ENCODE data around the gene AQP2.
A peak's percentile ranks its signal among the peaks of the same experiment; 100 is the strongest.

AQP2 gene

DNA sequence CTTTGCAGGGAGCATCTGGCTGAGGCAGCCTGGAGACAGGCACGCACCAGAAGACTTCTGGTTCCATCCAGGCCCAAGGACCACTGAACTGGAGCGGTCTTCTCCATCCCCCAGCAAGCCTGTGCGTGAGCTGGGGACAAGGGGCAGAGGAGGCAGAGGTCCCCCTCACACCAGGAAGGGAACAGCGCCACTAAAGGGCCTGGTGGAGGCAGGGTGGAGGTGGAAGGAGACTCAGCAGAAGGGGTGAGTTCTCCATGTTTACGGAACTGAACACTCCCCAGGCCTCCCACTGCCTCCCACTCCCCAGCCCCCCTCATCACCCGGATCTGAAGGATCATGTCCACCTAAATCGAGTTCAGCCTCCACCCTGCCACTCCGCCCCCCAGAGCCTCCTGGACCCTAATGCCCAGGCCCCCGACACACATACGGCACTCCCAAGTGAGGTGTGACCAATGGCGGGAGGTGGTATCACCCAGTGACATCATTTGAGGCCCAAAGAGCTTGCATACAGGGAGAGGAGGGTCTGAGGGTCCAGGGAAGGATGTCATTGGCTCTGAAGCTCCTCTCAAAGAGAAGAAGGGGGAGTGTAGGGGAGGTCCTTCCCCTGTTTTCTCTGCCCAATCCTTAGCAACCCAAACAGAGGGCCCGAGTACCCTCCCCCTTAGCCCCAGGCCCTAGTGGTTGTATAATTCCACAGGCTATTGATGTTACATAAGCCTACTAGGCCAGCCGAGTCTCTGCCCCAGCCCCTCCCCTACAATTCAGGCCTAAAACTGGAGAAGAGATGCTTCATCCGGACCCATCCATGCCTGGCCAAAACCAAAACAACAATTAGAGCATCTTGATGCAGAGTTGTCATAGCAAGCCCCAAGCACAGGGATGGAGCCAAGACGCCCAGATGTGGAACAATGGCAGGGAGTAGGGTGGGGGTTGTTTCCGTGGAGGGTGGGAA, 47.9 kb upstream of the AQP2 start:
- no peak; the same call in 2 of the 3 replicates for ATAC-seq
- no peak for TF ChIP-seq RARB (CRISPR knock-in tag; IDR thresholded peaks at IDR 0.05)
- no peak for TF ChIP-seq ESRRG (CRISPR knock-in tag; IDR thresholded peaks at IDR 0.05)
- TF ChIP-seq, protein P1, sequence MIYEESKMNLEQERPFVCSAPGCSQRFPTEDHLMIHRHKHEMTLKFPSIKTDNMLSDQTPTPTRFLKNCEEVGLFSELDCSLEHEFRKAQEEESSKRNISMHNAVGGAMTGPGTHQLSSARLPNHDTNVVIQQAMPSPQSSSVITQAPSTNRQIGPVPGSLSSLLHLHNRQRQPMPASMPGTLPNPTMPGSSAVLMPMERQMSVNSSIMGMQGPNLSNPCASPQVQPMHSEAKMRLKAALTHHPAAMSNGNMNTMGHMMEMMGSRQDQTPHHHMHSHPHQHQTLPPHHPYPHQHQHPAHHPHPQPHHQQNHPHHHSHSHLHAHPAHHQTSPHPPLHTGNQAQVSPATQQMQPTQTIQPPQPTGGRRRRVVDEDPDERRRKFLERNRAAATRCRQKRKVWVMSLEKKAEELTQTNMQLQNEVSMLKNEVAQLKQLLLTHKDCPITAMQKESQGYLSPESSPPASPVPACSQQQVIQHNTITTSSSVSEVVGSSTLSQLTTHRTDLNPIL (CRISPR knock-in tag; IDR thresholded peaks at IDR 0.05; ENCODE audit: low read depth) = no peak
- no peak for TF ChIP-seq TCF4 (CRISPR knock-in tag; IDR thresholded peaks at IDR 0.05; ENCODE audit: borderline replicate concordance)
- TF ChIP-seq ZNF70 (CRISPR knock-in tag; IDR thresholded peaks at IDR 0.05) = no peak
- TF ChIP-seq SNAI2 (CRISPR knock-in tag; IDR thresholded peaks at IDR 0.05) = no peak
- TF ChIP-seq, protein P2, sequence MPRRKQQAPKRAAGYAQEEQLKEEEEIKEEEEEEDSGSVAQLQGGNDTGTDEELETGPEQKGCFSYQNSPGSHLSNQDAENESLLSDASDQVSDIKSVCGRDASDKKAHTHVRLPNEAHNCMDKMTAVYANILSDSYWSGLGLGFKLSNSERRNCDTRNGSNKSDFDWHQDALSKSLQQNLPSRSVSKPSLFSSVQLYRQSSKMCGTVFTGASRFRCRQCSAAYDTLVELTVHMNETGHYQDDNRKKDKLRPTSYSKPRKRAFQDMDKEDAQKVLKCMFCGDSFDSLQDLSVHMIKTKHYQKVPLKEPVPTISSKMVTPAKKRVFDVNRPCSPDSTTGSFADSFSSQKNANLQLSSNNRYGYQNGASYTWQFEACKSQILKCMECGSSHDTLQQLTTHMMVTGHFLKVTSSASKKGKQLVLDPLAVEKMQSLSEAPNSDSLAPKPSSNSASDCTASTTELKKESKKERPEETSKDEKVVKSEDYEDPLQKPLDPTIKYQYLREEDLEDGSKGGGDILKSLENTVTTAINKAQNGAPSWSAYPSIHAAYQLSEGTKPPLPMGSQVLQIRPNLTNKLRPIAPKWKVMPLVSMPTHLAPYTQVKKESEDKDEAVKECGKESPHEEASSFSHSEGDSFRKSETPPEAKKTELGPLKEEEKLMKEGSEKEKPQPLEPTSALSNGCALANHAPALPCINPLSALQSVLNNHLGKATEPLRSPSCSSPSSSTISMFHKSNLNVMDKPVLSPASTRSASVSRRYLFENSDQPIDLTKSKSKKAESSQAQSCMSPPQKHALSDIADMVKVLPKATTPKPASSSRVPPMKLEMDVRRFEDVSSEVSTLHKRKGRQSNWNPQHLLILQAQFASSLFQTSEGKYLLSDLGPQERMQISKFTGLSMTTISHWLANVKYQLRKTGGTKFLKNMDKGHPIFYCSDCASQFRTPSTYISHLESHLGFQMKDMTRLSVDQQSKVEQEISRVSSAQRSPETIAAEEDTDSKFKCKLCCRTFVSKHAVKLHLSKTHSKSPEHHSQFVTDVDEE (CRISPR knock-in tag; IDR thresholded peaks at IDR 0.05) = no peak
- TF ChIP-seq OSR1 (CRISPR knock-in tag; IDR thresholded peaks at IDR 0.05) = no peak
- TF ChIP-seq ZNF8 (CRISPR knock-in tag; IDR thresholded peaks at IDR 0.05) = no peak
- no peak for TF ChIP-seq ZC3H10 (CRISPR knock-in tag; IDR thresholded peaks at IDR 0.05)
- no peak for TF ChIP-seq TOX (CRISPR knock-in tag; IDR thresholded peaks at IDR 0.05; ENCODE audit: borderline replicate concordance)
- TF ChIP-seq, protein P3, sequence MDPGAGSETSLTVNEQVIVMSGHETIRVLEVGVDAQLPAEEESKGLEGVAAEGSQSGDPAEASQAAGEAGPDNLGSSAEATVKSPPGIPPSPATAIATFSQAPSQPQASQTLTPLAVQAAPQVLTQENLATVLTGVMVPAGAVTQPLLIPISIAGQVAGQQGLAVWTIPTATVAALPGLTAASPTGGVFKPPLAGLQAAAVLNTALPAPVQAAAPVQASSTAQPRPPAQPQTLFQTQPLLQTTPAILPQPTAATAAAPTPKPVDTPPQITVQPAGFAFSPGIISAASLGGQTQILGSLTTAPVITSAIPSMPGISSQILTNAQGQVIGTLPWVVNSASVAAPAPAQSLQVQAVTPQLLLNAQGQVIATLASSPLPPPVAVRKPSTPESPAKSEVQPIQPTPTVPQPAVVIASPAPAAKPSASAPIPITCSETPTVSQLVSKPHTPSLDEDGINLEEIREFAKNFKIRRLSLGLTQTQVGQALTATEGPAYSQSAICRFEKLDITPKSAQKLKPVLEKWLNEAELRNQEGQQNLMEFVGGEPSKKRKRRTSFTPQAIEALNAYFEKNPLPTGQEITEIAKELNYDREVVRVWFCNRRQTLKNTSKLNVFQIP (CRISPR knock-in tag; IDR thresholded peaks at IDR 0.05; ENCODE audit: borderline replicate concordance, low read depth) = no peak
- TF ChIP-seq, protein P4, sequence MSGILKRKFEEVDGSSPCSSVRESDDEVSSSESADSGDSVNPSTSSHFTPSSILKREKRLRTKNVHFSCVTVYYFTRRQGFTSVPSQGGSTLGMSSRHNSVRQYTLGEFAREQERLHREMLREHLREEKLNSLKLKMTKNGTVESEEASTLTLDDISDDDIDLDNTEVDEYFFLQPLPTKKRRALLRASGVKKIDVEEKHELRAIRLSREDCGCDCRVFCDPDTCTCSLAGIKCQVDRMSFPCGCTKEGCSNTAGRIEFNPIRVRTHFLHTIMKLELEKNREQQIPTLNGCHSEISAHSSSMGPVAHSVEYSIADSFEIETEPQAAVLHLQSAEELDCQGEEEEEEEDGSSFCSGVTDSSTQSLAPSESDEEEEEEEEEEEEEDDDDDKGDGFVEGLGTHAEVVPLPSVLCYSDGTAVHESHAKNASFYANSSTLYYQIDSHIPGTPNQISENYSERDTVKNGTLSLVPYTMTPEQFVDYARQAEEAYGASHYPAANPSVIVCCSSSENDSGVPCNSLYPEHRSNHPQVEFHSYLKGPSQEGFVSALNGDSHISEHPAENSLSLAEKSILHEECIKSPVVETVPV (CRISPR knock-in tag; IDR thresholded peaks at IDR 0.05) = no peak
- TF ChIP-seq BACH2 (CRISPR knock-in tag; IDR thresholded peaks at IDR 0.05; ENCODE audit: borderline replicate concordance) = no peak
- no peak for TF ChIP-seq ZNF565 (CRISPR knock-in tag; conservative IDR thresholded peaks at IDR 0.05; ENCODE audit: low read depth)

DNA sequence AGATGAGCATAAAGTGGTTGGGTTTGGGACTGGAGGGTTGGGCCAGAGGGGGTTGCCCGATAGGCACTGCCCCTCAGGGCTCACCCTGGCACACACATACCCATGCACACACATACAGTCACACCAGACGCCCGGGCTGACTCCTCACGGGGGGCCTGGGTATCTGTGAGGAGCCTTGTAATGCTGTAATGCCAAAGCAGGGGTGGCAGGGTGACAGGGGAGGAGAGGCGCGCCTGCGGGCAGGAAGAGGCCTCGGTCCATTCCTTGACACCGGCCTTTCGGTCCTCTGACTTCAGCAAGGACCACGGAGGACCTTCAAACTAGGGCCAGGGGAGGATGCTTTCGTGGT, 47.2 kb upstream of the AQP2 start:
- TF ChIP-seq ZFP3 (CRISPR knock-in tag; IDR thresholded peaks at IDR 0.05) = no peak
- no peak for TF ChIP-seq ZNF70 (CRISPR knock-in tag; IDR thresholded peaks at IDR 0.05)
- no peak for TF ChIP-seq SNAI2 (CRISPR knock-in tag; IDR thresholded peaks at IDR 0.05)
- TF ChIP-seq RARB (CRISPR knock-in tag; IDR thresholded peaks at IDR 0.05) = no peak
- no peak for TF ChIP-seq ZFP30 (CRISPR knock-in tag; IDR thresholded peaks at IDR 0.05)
- no peak for TF ChIP-seq ZNF8 (CRISPR knock-in tag; IDR thresholded peaks at IDR 0.05)
- TF ChIP-seq, protein P1 (CRISPR knock-in tag; IDR thresholded peaks at IDR 0.05; ENCODE audit: low read depth) = no peak
- TF ChIP-seq, protein P2 (CRISPR knock-in tag; IDR thresholded peaks at IDR 0.05) = no peak
- TF ChIP-seq ARNTL (CRISPR knock-in tag; IDR thresholded peaks at IDR 0.05; ENCODE audit: borderline replicate concordance, low read depth) = no peak
- TF ChIP-seq PPARA (CRISPR knock-in tag; IDR thresholded peaks at IDR 0.05; ENCODE audit: borderline replicate concordance) = no peak
- TF ChIP-seq, protein P3 (CRISPR knock-in tag; IDR thresholded peaks at IDR 0.05; ENCODE audit: borderline replicate concordance, low read depth) = no peak
- no peak for TF ChIP-seq TCF4 (CRISPR knock-in tag; IDR thresholded peaks at IDR 0.05; ENCODE audit: borderline replicate concordance)
- no peak for TF ChIP-seq ESRRG (CRISPR knock-in tag; IDR thresholded peaks at IDR 0.05)
- TF ChIP-seq, protein P5, sequence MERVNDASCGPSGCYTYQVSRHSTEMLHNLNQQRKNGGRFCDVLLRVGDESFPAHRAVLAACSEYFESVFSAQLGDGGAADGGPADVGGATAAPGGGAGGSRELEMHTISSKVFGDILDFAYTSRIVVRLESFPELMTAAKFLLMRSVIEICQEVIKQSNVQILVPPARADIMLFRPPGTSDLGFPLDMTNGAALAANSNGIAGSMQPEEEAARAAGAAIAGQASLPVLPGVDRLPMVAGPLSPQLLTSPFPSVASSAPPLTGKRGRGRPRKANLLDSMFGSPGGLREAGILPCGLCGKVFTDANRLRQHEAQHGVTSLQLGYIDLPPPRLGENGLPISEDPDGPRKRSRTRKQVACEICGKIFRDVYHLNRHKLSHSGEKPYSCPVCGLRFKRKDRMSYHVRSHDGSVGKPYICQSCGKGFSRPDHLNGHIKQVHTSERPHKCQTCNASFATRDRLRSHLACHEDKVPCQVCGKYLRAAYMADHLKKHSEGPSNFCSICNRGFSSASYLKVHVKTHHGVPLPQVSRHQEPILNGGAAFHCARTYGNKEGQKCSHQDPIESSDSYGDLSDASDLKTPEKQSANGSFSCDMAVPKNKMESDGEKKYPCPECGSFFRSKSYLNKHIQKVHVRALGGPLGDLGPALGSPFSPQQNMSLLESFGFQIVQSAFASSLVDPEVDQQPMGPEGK (CRISPR knock-in tag; IDR thresholded peaks at IDR 0.05; ENCODE audit: borderline replicate concordance) = no peak
- no peak for TF ChIP-seq ZNF565 (CRISPR knock-in tag; conservative IDR thresholded peaks at IDR 0.05; ENCODE audit: low read depth)
- no peak for TF ChIP-seq ISL1 (CRISPR knock-in tag; IDR thresholded peaks at IDR 0.05)
- no peak for TF ChIP-seq TOX (CRISPR knock-in tag; IDR thresholded peaks at IDR 0.05; ENCODE audit: borderline replicate concordance)
- no peak for TF ChIP-seq ZC3H10 (CRISPR knock-in tag; IDR thresholded peaks at IDR 0.05)
- peak; percentile 8; the same call in 2 of the 3 replicates for ATAC-seq
